ENCODE results near the gene CHKB.

Gene CHKB

DNA sequence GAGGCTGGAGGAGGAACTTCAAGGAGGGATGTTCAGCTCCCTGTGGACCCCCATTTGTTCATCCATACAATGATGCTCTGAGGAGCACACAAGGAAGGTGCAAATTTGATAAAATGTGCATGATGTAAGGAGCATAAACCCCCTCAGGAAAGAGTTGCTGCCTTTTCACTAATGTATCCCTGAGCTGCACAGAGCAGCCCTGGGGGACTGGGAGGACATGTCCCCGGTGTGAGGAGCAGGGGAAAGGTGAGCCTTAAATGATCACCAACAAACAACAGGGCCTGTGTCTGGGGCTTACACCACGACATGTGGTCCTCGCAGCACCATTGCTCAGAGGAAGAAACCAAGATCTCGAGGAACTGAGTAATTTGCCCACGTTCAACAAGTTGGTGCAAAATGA lies 14.4 kb upstream of the CHKB start:
- no peak for FAIRE-seq

DNA sequence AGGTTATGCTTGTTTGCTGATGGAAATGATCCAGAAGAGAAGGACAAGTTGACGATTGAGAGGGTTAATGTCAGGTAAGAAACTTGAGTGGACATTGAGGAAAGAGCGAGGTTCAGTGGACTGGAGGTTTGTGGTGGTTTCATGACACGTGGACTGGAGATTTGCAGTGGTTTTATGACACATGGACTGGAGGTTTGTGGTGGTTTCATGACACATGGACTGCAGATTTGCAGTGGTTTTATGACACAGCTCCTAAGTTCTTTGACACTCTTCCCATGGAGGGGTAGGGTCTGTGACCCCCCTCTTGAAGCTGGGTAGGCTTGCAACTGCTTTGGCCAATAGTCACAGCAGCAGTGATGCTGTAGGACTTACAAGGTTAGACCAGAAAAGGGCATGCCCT lies 12.5 kb upstream of the CHKB start:
- no peak for FAIRE-seq

DNA sequence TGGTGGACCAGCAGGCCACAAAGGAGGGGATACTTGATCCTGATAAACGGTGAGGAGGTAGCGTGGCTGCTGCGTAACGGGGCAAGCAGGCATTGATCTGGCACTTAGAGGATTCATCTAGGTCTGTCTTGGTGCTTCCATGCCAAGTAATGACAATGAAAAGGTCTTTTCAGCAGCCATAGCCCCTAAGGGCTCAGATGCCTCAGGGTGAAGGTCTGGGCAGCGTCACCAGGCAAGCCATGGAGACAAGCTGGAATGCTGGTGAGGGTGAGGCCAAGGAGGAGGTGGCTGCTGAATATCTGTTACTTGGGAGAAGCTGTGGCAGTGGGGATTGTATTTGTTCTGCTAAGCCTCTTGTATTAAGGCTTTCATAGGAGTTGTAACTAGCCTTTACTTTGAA lies 4.8 kb upstream of the CHKB start:
- no peak for FAIRE-seq

DNA sequence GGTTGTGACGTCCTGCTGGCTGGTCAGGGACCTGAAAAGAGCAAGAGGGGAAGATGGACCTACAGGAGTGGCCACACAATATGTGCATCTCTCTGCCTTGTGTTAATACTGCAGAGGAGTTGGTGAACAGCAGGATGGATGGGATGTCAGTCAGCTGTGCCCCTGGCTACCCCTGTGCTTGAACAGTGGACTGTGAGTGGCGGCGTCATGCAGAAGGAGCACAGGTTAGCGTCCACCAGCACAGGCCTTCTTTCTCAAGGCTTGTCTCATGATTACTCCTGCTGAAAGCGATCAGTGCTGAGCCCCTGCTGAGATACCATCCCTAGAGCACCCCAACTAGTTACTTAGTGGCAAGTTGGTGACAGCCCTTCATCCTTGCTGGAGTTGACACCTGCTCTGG lies 3.8 kb upstream of the CHKB start:
- no peak for FAIRE-seq

DNA sequence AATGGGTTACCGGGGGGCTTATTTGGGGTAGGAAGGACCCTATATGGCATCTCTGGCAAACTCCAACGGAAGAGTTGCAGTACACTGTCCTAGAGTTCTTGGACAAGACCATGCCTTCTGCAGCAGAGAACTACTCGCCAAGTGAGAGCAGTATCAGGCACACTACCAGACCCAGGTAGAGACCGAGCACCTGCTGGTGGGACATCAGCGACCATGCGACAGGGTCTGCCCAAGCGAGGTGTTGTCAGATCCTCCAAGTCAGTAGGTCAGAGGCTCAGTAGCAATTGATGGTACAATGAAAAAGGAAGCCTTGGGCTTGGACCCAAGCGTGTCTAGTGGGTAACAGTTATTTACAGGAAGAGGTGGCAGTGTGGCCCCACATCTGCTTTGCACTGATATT lies 3.1 kb upstream of the CHKB start:
- no peak for FAIRE-seq

DNA sequence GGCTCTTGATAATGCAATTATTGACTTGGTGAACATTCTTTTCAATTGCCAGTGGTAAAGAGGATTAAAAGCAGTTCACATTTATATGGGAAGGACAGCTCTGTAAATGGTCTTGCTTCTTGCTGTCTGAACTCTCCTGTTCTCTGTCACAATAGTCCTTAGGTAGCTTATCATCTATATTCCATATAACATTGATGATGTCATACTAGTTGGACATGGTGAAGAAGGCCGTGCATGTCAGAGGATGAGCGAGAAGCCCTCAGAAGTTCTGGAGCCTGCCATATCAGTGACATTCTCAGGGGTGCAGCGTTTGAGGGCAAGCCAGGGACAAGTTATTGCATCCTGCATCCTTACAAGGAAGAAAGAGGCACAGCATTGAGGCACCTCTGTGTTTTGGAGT lies 2.6 kb upstream of the CHKB start:
- no peak for FAIRE-seq

DNA sequence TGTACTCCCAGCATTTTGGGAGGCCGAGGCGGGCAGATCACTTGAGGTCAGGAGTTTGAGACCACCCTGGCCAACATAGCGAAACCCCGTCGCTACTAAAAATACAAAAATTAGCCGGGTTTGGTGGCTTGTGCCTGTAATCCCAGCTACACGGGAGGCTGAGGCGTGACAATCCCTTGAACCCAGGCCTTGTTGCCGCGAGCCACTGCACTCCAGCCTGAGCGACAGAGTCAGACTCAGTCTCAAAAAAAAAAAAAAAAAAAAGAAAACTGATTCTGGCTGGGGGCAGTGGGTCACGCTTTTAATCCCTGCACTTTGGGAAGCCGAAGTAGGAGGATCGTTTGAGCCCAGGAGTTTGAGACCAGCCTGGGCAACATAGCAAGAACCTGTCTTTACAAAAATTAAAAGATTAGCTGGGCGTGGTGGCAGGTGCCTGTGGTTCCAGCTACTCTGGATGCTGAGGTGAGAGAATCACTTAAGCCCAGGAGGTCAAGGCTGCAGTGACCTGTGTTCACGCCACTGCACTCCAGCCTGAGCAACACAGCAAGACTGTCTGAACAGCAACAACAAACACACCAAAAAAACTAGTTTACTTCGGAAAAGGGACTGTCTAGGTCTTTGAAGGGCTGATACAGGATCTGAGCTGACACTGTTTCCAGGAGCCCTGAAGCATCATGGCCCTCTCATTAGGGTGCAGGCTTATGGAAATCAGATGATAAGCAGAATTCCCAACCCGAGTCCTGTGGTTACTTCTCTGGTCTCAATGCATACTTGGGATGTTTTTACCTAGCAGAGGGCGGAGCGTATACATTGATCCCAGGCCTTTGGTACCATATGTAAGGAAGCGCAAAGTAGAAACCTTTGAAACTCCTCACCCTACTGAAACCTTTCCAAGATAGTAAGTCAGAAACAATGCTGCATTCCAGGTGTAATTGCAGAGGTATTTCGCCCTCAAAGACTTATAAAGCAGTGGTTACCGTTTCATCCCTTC lies 1.8 kb upstream of the CHKB start:
- no peak for FAIRE-seq

DNA sequence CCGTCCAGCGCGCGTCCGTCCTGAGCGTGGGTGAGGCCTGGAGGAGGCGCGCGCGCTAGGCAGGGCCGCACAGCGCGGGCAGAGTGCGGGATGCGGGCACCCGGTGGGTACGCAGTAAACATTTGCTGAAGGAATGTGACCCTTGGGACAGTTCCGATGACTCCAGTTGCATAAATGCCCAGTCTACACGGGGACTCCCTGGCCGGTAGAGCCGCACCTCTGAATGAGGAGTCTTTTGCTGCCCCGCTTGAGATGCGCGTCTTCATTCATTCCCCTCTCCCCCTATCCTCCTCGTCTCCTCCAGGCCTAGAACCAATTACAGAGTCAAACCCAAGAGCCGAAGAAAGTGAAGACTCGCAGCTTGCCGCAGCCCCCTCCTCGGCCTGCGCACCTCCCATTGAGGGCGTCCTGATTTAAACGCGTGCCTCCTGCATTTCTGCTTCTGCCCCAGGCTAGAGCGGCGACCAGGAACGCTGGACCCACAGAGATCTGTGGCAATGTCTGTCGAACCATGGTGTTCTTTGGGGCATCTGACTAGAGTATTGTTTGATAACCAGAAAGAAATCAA lies 729 bp upstream of the CHKB start:
- no peak for FAIRE-seq

DNA sequence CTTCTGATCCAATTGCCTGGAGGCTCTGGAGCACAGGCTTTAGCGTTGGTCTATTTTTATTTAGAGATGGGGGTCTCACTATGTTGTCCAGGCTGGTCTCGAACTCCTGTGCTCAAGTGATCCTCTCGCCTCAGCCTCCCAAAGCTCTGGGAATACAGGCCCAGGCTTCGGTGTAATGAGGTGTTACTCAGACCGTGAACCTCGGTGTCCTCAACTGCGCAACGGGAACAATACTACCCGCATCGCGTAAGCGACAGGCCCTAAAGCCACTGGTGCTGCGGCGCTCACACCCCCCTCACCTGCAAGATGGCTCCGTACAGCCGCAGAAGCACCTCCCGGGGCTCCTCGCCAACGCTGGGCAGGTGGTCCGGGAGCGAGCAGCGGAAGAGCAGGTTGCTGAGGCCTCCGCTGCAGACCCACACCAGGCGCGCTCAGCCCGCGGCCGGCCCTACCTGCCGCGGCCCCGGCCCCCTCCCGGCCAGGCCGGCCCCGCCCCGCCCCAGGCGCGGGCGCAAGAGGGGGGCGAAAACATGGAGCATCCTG lies 628 bp downstream of the CHKB start:
- no peak for FAIRE-seq

DNA sequence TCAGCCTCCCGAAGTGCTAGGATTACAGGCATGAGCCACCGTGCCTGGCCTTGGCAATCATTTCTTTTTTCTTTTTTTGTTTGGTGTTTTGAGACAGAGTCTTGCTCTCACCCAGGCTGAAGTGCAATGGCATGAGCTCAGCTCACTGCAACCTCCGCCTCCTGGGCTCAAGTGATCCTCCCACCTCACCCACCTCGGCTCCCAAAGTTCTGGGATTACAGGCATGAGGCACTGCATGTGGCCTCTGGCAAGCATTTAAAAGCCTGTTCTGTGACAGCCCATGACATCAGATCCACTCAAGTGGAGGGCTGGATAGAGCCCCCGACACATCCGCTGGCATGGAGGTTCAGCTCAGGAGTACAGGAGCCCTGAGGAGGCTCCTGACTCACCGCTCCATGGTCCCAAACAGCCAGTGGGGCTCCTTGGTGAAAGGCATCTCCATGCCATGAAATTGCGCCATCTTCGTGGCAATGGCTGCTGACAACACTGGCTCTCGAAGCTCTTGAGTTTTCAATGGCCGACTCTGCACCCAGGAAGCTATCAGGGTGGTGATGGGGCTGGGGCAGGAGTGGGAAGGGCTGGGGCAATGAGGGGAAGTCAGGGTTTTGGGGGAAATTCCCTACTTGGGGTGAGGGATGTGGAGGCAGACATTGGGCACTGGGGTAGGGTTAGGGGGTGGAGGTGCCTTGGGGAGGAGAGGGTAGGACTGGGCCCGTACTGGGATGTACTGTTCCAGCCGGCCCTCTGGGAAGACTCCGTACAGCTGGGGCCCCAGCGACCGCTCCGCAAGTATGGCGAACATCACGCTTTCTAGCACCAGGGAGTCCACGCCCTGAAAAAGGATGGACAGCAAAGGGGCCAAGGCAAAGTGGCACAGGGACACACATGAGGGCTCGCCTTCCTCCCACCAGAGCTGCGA lies 1.4 kb downstream of the CHKB start:
- FAIRE-seq: no peak

DNA sequence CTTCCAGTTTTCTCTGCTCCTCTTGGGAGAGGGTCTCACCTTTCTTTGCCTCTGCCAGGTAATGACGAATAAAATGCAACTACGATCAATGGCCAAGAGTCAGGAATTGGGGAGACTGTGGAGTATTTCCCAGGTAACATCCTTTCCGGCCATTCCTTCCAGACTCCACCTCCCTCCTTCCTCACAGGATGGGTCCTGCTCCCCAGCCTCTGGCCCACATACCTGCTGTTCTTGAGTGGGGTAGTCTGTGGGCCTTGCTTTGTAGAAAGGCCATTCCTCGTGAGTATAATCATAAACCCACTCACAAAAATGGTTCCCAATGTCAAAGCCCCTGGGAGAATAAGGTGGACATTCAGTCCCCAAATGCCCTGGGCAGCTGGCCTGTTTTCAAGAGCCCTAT lies 2.9 kb downstream of the CHKB start:
- no peak for FAIRE-seq

DNA sequence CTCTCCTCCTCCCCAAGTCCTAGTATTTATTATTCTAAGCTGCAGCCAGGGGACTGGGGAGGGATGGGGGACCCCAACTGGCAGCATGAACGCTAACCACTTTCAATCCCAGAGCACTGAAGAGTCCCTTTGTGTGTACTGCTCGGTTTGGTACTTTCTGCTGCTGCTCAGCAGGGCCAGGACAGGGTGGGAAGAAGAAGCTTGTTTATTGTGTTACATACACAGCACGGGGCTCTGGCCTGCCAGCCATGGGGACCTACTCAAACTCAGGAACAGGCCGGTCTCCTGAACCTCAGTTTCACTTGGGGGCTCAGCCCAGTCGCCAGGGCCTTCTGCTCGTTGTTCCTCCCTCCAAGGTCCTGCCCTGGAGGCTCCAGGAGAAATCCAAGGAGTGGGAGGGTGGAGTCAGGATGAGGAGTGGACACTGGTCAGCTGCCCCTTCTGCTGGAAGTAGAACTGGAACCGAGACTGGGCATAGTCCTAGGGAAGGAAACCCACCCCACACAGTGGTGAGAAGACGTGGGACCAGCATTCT lies 3.8 kb downstream of the CHKB start:
- no peak for FAIRE-seq

DNA sequence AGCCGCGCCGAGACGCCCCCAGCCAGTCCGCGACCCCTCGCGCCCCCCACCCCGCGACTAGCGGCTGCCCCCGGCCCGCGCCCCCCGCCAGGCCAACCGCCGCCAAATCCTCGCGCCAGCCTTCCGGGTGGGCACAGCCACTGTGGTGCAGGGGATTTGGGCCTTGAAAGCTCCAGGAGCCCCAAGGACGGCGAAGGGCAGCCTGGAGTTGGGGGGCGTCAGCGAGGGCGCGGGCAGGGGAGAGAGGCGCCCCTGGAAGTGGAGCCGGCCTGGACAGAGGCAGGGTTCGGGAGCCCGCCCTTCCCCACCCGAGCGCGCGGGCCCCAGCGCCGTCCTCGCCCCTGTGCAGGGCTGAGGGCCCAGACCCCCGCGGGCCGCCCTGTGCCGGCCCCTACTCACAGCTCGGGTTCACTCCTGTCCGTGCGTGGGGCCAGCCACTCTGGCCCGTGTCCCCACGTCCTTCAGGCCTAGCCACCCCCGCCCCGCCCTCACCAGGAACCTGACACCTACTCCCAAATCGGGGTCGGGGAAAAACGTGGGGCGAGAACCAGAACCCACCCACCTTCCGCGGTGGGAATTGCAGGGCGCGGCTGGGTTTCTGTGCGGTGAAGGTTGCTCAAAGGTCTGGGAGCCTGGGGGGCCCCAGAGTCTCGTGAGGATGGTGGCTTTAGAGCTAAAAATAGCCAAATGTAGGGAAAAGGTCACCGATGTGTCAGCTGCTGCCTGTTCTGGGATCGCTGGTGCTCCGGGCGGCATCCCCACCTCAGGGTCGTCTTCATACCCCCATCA lies 4.5 kb downstream of the CHKB start, which contains the start of gene CPT1B:
Gene CPT1B (minus strand): TSS at position 441 of the 789 bp plus-strand sequence. CDS start 512 bp downstream, outside the sequence.
- no peak for FAIRE-seq

DNA sequence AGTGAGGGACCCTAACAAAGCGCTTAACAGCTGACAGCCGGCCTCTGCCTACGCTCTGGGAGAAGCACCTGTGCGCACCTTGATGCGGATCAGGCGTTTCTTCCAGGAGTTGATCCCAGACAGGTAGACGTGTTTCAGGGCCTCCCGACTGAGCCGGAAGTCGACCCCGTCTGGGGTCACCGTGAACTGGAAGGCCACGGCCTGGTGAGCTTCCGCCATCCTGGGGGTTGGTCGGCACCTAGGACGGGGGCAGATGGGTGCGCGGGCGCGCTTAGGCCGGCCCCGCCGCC lies 5.0 kb downstream of the CHKB start:
- no peak for FAIRE-seq

DNA sequence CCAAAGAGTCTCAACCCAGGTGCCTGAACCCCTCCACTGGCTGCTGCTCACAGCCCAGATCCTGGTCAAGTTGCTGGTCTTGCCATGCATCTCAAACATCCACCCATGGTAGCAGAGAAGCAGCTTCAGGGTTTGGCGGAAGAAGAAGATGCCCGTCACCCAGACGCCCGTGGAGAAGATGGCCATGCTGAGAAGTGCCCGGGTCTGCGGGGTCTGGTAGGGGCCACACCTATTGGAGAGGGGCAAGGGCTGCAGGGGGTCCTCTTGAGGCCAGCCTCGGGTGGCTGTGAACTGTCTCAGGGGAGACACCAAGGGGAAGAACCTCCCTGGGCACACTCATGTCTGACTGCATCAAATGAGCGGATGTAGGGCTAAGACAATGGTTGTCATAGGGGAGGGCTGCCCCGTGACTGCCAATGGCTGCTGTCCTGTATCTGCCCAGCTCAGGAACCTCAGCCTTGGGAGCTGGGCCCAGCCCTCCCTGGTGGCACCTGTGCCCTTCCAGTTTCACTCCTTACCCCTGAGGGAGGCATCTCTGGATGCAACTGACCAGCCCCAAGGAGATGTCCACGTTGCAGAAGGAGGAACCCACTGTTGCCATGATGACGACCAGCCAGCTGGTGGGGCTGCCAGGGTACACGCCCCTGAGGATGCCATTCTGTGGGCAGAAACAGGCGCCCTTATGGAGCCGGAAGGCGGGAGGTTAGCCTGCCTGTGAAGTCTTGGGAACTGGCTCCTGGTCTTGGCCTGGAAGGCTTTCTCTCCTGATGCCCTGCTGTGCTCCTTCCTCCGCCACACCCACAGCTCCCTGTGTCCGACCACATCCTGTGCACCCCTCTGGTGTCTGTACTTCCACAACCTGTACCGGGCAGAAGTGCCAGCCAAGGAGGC lies 5.6 kb downstream of the CHKB start:
- no peak for FAIRE-seq

DNA sequence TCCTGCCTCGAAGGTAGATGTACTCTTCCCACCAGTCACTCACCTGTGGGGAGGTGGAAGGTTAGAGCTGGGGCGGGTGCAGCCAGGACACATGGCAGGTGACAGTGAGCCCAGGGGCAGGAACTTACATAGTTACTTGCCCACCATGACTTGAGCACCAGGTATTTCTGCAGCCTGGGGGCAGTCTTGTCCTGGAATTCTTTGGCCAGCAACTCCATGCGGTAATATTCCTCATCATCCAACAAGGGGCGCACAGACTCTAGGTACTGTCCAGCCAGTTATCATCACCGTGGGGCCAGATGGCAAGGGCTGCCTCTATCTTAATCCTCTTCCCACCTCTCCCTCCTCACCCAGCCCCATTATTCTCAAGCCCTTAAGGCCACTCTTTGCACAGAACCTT lies 6.6 kb downstream of the CHKB start:
- FAIRE-seq: no peak

DNA sequence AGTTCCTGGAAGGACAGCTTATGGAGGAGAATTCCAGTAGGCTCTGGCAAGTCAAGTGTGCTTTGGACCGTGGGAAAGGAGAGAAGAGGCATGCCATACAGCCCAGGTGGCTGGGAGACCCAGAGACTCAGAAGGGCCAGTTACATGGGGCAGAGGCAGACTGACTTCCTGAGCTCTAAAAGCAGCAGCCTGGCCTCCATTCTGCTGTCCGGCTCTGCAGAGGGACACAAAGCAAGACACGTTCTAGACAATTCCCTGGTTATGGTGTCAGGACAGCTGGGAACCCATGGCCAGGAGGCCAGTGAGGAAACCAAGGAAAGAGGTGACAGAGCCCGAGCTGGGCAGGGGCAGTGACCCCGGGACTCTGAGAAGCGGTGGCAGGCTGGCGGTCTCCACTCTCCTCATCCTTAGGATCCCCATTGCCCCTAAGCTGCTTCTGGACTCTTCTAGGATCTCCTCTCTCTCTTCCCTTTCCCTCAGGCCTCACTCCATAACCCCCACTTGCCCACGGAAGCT lies 7.2 kb downstream of the CHKB start:
- no peak for FAIRE-seq

DNA sequence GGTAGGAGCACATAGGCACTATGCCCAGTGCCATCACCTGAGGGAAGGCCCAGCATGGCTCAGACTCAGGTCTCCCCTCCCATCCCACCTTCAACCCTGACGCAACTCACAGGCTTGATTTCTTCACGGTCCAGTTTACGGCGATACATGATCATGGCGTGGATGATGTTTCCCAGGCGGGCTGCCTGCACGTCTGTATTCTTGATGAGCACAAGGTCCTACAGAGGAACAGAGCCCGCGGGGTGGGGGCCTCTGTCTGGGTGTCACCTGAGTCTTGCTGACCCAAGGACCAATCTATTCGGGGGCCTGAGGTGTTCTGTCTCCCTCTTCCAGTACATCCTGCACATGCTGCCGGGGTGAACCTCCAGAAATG lies 8.3 kb downstream of the CHKB start:
- no peak for FAIRE-seq

DNA sequence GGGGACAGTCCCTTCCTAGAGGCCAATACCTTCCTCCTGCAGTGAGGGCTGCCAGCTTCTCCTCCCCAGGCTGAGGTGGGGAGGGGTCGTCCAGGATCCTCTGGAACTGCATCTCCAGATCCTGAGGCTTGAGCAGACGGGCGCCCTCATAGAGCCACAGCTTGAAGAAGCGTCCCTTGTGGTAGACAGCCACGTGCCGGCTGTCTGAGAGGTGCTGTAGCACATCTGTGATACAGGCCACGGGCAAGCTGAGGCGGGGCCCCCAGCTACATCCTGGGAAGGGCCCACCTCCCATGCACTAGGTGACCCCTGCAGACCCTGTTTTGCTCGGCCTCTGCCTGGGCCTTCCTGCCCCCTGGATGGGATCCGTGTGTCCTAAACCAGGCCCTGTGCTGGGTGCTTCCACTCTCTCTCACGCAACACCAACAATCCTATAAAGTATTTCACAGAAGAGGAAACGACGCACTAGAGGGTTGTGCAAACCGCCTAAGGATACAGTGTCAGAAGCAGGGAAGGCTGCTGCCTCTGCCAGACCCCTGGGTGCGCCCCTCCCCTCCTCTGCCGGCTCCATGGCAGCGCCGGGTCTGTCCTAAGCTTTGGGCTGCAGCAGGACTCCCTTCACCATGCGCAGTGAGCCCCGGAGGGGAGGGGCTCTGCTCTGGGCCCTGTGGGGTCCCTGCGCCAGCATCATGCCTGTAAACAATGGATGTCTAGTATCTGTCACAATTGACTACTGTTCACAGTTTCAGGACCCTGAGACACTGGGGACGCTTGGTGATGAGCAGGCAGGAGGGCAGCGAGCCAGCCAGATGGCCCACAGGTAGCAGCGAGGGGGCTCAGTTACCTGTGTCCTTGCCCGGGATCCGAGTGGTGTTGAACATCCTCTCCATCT lies 8.9 kb downstream of the CHKB start:
- no peak for FAIRE-seq

DNA sequence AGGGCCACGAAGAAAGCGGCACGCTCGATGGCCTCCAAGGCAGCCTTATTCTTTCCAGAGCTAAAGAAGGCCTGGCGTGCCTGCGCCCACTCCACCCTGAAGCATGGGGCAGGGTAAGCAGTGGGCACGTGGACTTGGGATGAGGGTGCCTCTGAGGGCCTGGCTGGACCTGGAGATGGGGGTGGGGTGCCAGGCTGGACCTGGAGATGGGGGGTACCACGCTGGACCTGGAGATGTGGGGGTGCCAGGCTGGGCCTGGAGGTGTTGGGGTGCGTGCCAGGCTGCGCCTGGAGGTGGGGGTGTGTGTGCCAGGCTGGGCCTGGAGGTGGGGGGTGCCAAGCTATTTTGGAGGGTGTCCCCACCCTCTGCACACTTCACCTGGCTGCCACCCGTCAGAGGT lies 9.7 kb downstream of the CHKB start:
- no peak for FAIRE-seq

Measured in endometrium (tissue), 2 donors.